ENCODE data around the gene WNT2B. TPM values are rescaled to one million over a fixed set of nuclear protein-coding genes. Genes with fewer than 3 reads are reported as not detected.

WNT2B gene
- total RNA-seq, 1 donor from 2014 or later: 4.8 TPM

DNA sequence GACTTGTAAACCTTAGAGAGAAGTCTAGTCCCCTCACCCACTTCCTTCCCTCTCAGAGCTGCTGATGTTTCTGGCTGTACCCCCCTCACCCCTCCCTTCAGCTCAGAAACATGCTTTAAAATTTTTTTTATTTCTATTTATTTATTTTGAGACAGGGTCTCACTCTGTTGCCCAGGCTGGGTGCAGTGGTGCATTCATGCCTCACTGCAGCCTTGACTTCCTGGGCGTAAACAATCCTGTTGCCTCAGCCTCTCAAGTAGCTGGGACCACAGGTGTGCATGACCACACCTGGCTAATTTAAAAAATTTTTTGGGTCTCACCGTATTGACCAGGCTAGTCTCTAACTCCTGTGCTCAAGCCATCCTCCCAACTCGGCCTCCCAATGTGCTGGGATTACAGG, 2.9 kb upstream of the WNT2B start:
- Histone ChIP-seq H3K27ac (no peak overlapping the region), H3K9me3 (no peaks in the 10 kb centered on the region), H3K27me3 (no peaks in the 10 kb centered on the region), H3K4me1 (peaks cover 4 to 11% of the 10 kb centered on the region in 2 donors), H3K36me3 (no peaks in the 10 kb centered on the region), H3K4me3 (no peak overlapping the region)
- no peak for DNase-seq (ENCODE audit: low spot score in 2 of 2)
- TF ChIP-seq, protein P1, sequence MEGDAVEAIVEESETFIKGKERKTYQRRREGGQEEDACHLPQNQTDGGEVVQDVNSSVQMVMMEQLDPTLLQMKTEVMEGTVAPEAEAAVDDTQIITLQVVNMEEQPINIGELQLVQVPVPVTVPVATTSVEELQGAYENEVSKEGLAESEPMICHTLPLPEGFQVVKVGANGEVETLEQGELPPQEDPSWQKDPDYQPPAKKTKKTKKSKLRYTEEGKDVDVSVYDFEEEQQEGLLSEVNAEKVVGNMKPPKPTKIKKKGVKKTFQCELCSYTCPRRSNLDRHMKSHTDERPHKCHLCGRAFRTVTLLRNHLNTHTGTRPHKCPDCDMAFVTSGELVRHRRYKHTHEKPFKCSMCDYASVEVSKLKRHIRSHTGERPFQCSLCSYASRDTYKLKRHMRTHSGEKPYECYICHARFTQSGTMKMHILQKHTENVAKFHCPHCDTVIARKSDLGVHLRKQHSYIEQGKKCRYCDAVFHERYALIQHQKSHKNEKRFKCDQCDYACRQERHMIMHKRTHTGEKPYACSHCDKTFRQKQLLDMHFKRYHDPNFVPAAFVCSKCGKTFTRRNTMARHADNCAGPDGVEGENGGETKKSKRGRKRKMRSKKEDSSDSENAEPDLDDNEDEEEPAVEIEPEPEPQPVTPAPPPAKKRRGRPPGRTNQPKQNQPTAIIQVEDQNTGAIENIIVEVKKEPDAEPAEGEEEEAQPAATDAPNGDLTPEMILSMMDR (IDR thresholded peaks at IDR 0.05): no peak
- intact Hi-C loops (cut with DNase I): loop anchor here (10.0 kb wide), 1 partner anchor 169 kb away; the partner anchor contains the start of gene MOV10

DNA sequence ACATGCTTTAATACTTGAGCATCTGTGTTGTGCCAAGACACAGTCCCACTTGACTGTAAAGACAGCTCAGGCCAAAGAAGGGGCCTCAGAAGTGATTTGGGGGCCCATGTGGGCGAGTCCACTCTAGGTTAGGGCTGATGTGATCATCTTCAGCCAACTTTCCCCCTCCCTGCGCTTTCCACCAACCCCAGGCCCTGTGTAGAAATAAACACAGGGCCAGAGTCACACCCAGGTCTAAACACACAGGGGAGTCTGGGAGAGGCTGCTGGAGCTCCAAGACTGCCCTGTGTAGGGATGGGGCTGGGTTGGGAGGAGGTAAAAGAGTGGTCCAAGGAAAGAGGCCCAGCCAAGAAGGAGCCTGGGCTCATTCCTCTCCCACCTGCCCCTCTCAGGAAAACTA, 2.5 kb upstream of the WNT2B start:
- no peak overlapping the region for H3K27ac ChIP-seq
- no peaks in the 10 kb centered on the region for H3K27me3 ChIP-seq
- no peaks in the 10 kb centered on the region for H3K9me3 ChIP-seq
- H3K4me3 ChIP-seq: no peak overlapping the region
- no peak for DNase-seq (ENCODE audit: low spot score in 2 of 2)
- H3K36me3 ChIP-seq: no peaks in the 10 kb centered on the region
- intact Hi-C loops (cut with DNase I): loop anchor here (10.0 kb wide), 1 partner anchor 168 kb away; the partner anchor contains the start of gene MOV10
- H3K4me1 ChIP-seq: peaks cover 4 to 11% of the 10 kb centered on the region in 2 donors
- TF ChIP-seq, protein P1 (IDR thresholded peaks at IDR 0.05): no peak

DNA sequence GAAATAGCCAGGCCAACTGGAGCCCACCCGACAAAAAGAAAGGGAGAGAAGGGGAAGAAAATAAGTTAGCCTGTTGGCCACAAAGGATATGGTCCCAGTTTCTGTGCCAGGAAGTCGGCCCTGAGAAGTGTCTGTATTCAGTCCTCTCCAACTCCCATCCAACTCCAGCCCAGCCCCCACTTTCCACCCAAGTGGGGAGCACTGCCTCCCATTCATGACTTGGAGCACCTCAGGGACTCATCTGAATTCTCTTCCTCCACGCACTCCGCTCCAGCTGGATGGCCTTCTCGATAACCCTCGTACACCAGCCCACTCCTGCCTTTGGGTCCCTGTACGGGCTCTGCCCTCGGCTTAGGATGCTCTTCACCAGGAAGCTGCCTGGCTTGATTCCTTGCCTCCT, 2.0 kb upstream of the WNT2B start:
- H3K27ac ChIP-seq: no peak overlapping the region
- no peaks in the 10 kb centered on the region for H3K9me3 ChIP-seq
- H3K27me3 ChIP-seq: no peaks in the 10 kb centered on the region
- no peak for DNase-seq (ENCODE audit: low spot score in 2 of 2)
- intact Hi-C loops (cut with DNase I): loop anchor here (10.0 kb wide), 1 partner anchor 168 kb away; the partner anchor contains the start of gene MOV10
- TF ChIP-seq, protein P1 (IDR thresholded peaks at IDR 0.05): no peak
- no peak overlapping the region for H3K4me3 ChIP-seq
- H3K36me3 ChIP-seq: no peaks in the 10 kb centered on the region
- H3K4me1 ChIP-seq: peaks cover 4 to 11% of the 10 kb centered on the region in 2 donors

DNA sequence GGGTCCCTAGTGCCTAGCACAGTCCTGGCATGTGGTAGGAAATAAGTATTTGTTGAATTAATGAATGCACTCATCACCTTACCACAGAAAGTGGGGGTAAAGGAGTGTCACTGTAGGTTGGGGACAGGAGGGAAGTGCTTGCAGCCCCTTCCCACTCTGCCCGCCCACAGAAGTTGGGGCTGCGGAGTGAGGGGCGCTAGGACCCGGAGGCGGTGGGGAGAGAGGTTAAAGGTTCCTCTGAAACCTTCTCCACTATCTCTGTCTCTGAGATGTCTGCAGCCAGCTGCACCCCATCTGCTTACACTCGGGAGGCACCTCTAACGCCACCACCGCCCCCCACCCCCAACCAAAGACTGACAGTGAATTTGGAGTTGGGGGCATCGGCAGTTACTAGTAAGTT, 1.4 kb upstream of the WNT2B start:
- H3K4me1 ChIP-seq: peaks cover 4 to 11% of the 10 kb centered on the region in 2 donors
- no peaks in the 10 kb centered on the region for H3K36me3 ChIP-seq
- TF ChIP-seq, protein P1 (IDR thresholded peaks at IDR 0.05): no peak
- H3K27me3 ChIP-seq: no peaks in the 10 kb centered on the region
- H3K27ac ChIP-seq: no peak overlapping the region
- H3K4me3 ChIP-seq: peak overlapping the region in 1 of 2 donors; percentile 77
- DNase-seq (ENCODE audit: low spot score in 2 of 2): no peak
- intact Hi-C loops (cut with DNase I): loop anchor here (10.0 kb wide), 1 partner anchor 167 kb away; the partner anchor contains the start of gene MOV10
- H3K9me3 ChIP-seq: no peaks in the 10 kb centered on the region

DNA sequence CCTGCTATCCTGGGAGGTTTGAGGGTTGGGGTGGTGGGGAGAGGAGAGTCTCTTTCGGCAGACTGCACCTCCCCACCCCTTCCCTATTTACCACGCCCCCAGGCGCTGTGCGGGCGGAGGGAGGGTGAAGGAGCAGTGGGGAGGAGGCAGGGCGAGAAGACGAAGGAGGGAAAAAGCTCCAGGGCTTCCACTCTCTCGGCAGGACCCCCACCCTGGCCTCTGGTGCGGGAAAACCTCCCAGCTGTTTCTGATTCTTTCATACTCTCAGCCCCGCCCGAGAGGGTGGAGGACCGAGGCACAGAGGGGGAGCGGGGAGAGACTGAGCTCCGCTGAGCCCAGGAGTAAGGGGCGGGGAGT, 866 bp upstream of the WNT2B start:
- no peaks in the 10 kb centered on the region for H3K27me3 ChIP-seq
- intact Hi-C loops (cut with DNase I): loop anchor here (10.0 kb wide), 1 partner anchor 167 kb away; the partner anchor contains the start of gene MOV10
- no peak for DNase-seq (ENCODE audit: low spot score in 2 of 2)

More for the DNA sequence above, 866 bp upstream of the WNT2B start:
- Histone ChIP-seq H3K9me3 (no peaks in the 10 kb centered on the region), H3K27ac (no peak overlapping the region), H3K36me3 (no peaks in the 10 kb centered on the region), H3K4me3 (peak overlapping the region; percentile 76 to 77), H3K4me1 (peaks cover 4 to 11% of the 10 kb centered on the region in 2 donors)
- TF ChIP-seq, protein P1 (IDR thresholded peaks at IDR 0.05): no peak
